VCaP (cell line): ENCODE data around the gene MAGI1.
A peak's percentile ranks its signal among the peaks of the same experiment; 100 is the strongest.

Source experiments
- H3K27ac ChIP-seq: fragments of 450-650 bp; 2 replicates; pipeline ENCODE4 v1.5.1; 2017
- CTCF ChIP-seq: fragments of 450-650 bp; conservative IDR thresholded peaks from 2 replicates; pipeline ENCODE4 v1.5.1; 2017; ENCODE audit warnings: mild to moderate bottlenecking, moderate library complexity

The MAGI1 gene

GRCh38 chr3:65502526-65502925 is 536.2 kb downstream of the MAGI1 start:
- TF ChIP-seq CTCF, result no peak
- H3K27ac ChIP-seq, result no peak overlapping the region

GRCh38 chr3:65500398-65501306 is 538.1 kb downstream of the MAGI1 start:
- peak overlapping the region; percentile 28 for H3K27ac ChIP-seq
- TF ChIP-seq CTCF, result no peak

GRCh38 chr3:65497846-65498245 is 540.9 kb downstream of the MAGI1 start:
- H3K27ac ChIP-seq, result no peak overlapping the region
- TF ChIP-seq CTCF, result no peak

- TF ChIP-seq CTCF, result no peak
- H3K27ac ChIP-seq, result no peak overlapping the region
Observed at GRCh38 chr3:65497236-65497635, 541.5 kb downstream of the MAGI1 start.

- peak overlapping the region; percentile 53 for H3K27ac ChIP-seq
- TF ChIP-seq CTCF, result no peak
Observed at GRCh38 chr3:65493938-65494337, 544.8 kb downstream of the MAGI1 start.

- peak overlapping the region; percentile 53 for H3K27ac ChIP-seq
- 0 out of 2 replicates have a peak, but pooled peaks have one; percentile 13 for TF ChIP-seq CTCF
Observed at GRCh38 chr3:65493371-65493882, 545.3 kb downstream of the MAGI1 start.

GRCh38 chr3:65492249-65492648 is 546.5 kb downstream of the MAGI1 start:
- no peak for TF ChIP-seq CTCF
- H3K27ac ChIP-seq, result no peak overlapping the region
